Liver (tissue), 9 donors: ENCODE results near the gene KIAA1755. TPM values are rescaled to one million over a fixed set of nuclear protein-coding genes. Genes with fewer than 3 reads are reported as not detected.

ENCODE experiments used
- DNase-seq: peaks from one replicate; pipeline ENCODE4 v3.0.0-alpha.2; 2017; ENCODE audit warnings: low spot score
- H3K27ac ChIP-seq, 2 donors: one replicate each; pipeline ENCODE4 v1.7.0; 2013; ENCODE audit warnings: inconsistent platforms in 2 of 2, low read length in 2 of 2, control low read depth in 1 of 2, low read depth in 1 of 2, mild to moderate bottlenecking in 1 of 2
- H3K27me3 ChIP-seq, 4 donors: one replicate each; pipeline versions ENCODE4 v1.6.1 to v1.7.0; 2013; ENCODE audit warnings: low read length in 3 of 4, inconsistent platforms in 1 of 4, mild to moderate bottlenecking in 1 of 4, moderate library complexity in 1 of 4; ENCODE audit not compliant: control insufficient read depth in 4 of 4, insufficient read depth in 4 of 4
- H3K36me3 ChIP-seq, 4 donors: one replicate each; pipeline versions ENCODE4 v1.6.1 to v1.7.0; 2013; ENCODE audit warnings: low read length in 3 of 4, mild to moderate bottlenecking in 3 of 4, low read depth in 1 of 4, moderate library complexity in 1 of 4; ENCODE audit not compliant: control insufficient read depth in 4 of 4, insufficient read depth in 3 of 4
- H3K4me1 ChIP-seq, 4 donors: one replicate each; pipeline versions ENCODE4 v1.6.1 to v1.7.0; 2013; ENCODE audit warnings: low read length in 3 of 4, mild to moderate bottlenecking in 3 of 4, moderate library complexity in 1 of 4; ENCODE audit not compliant: control insufficient read depth in 4 of 4, insufficient read depth in 4 of 4
- H3K4me3 ChIP-seq, 3 donors: one replicate each; pipeline versions ENCODE4 v1.6.1 to v1.7.0; 2013; ENCODE audit warnings: low read length in 3 of 3, control low read depth in 1 of 3, low read depth in 1 of 3, mild to moderate bottlenecking in 1 of 3
- H3K9ac ChIP-seq, 2 donors: one replicate each; pipeline ENCODE4 v1.7.0; 2013; ENCODE audit warnings: low read length in 2 of 2, mild to moderate bottlenecking in 2 of 2, moderate library complexity in 2 of 2, control low read depth in 1 of 2, low read depth in 1 of 2
- H3K9me3 ChIP-seq, 4 donors: one replicate each; pipeline versions ENCODE4 v1.6.1 to v1.7.0; 2013; ENCODE audit warnings: low read length in 3 of 4; ENCODE audit not compliant: control insufficient read depth in 4 of 4
- ATF3 ChIP-seq: IDR thresholded peaks from 2 replicates; pipeline ENCODE4 v1.6.1; 2016; ENCODE audit warnings: antibody characterized with exemption
- CTCF ChIP-seq: fragments of 150-350 bp; IDR thresholded peaks from 2 replicates; pipeline ENCODE4 v1.5.1; 2017; ENCODE audit warnings: improper control_type of control experiment, low read depth, low read length; ENCODE audit not compliant: missing input control
- EGR1 ChIP-seq, 2 donors: IDR thresholded peaks; 2 replicates each; pipeline ENCODE4 v1.6.1; 2016 to 2018; ENCODE audit warnings: antibody characterized with exemption in 2 of 2, low read depth in 2 of 2
- FOXA1 ChIP-seq: IDR thresholded peaks from 2 replicates; pipeline ENCODE4 v1.6.1; 2016; ENCODE audit warnings: antibody characterized with exemption
- FOXA2 ChIP-seq: IDR thresholded peaks from 2 replicates; pipeline ENCODE4 v1.6.1; 2016; ENCODE audit warnings: antibody characterized with exemption
- GABPA ChIP-seq, 2 donors: IDR thresholded peaks in 1 of 2; conservative IDR thresholded peaks in 1 of 2; 2 replicates each; pipeline ENCODE4 v1.6.1; 2016; ENCODE audit warnings: antibody characterized with exemption in 2 of 2, mild to moderate bottlenecking in 1 of 2, moderate library complexity in 1 of 2
- HNF4A ChIP-seq, 2 donors: conservative IDR thresholded peaks; 2 replicates each; pipeline ENCODE4 v1.6.1; 2016; ENCODE audit warnings: antibody characterized with exemption in 2 of 2, mild to moderate bottlenecking in 2 of 2
- HNF4G ChIP-seq: IDR thresholded peaks from 2 replicates; pipeline ENCODE4 v1.6.1; 2016; ENCODE audit warnings: antibody characterized with exemption
- JUND ChIP-seq, 2 donors: IDR thresholded peaks; 2 replicates each; pipeline ENCODE4 v1.6.1; 2016; ENCODE audit warnings: antibody characterized with exemption in 2 of 2
- MAX ChIP-seq: IDR thresholded peaks from 2 replicates; pipeline ENCODE4 v1.6.1; 2016; ENCODE audit warnings: antibody characterized with exemption
- NR2F2 ChIP-seq: IDR thresholded peaks from 2 replicates; pipeline ENCODE4 v1.6.1; 2016; ENCODE audit warnings: antibody characterized with exemption
- RAD21 ChIP-seq, 2 donors: IDR thresholded peaks; 2 replicates each; pipeline ENCODE4 v1.6.1; 2016; ENCODE audit warnings: antibody characterized with exemption in 2 of 2, mild to moderate bottlenecking in 2 of 2
- REST ChIP-seq: IDR thresholded peaks from 2 replicates; pipeline ENCODE4 v1.6.1; 2016; ENCODE audit warnings: antibody characterized with exemption, mild to moderate bottlenecking
- RXRA ChIP-seq, 2 donors: IDR thresholded peaks; 2 replicates each; pipeline ENCODE4 v1.6.1; 2017 to 2018; ENCODE audit warnings: antibody characterized with exemption in 2 of 2, mild to moderate bottlenecking in 1 of 2
- SP1 ChIP-seq: IDR thresholded peaks from 2 replicates; pipeline ENCODE4 v1.6.1; 2018; ENCODE audit warnings: antibody characterized with exemption, mild to moderate bottlenecking
- TAF1 ChIP-seq: conservative IDR thresholded peaks from 2 replicates; pipeline ENCODE4 v1.6.1; 2016; ENCODE audit warnings: antibody characterized with exemption, mild to moderate bottlenecking
- YY1 ChIP-seq: IDR thresholded peaks from 2 replicates; pipeline ENCODE4 v1.6.1; 2016; ENCODE audit warnings: antibody characterized with exemption, mild to moderate bottlenecking
- ZBTB33 ChIP-seq: IDR thresholded peaks from 2 replicates; pipeline ENCODE4 v1.6.1; 2016; ENCODE audit warnings: antibody characterized with exemption
- WGBS: extraction: QIAGEN DNeasy Blood & Tissue Kit; methylation state at CpG from one replicate; pipeline ENCODE4 v1.1.7; 2013; 5-methylcytosine and 5-hydroxymethylcytosine counted together
- polyA plus RNA-seq, 2 donors: library from polyadenylated mRNA; stranded (reverse) in 1 of 2; unstranded in 1 of 2; fragments of 200-250 nt in 1 of 2; fragments of >200 nt in 1 of 2; fragmentation: Nextera tagmentation in 1 of 2; extraction: Ambion mirVana in 1 of 2; gene quantifications; one replicate each; pipeline versions ENCODE4 v1.2.1 to v1.2.3, GENCODE V29; 2013 to 2015
- total RNA-seq, 2 donors: library from RNA; depleted of rRNA; stranded (reverse); fragments of >200 nt; gene quantifications; one replicate each; pipeline ENCODE4 v1.2.3, GENCODE V29; 2014
- donor health status: healthy.
- donor health status: healthy.
- donor health status: healthy.
- donor health status: healthy.
- donor health status: healthy.

The KIAA1755 gene
- total and polyA plus RNA-seq, 4 donors: 0.09 to 1.4 (median 0.81) TPM

- H3K27me3 ChIP-seq: no peaks in the 10 kb centered on the region
- H3K4me3 ChIP-seq: no peak overlapping the region
- H3K4me1 ChIP-seq: peaks cover 0 to 3% (median 0%) of the 10 kb centered on the region in 4 donors
- H3K27ac ChIP-seq: no peak overlapping the region
- H3K9ac ChIP-seq: no peak overlapping the region
- no peak for DNase-seq
- WGBS: 97% methylated on average over 2 of the region's 2 CpGs
- TF ChIP-seq NR2F2: no peak
- TF ChIP-seq JUND (IDR thresholded peaks at IDR 0.05): no peak
- TF ChIP-seq FOXA1: no peak
- TF ChIP-seq EGR1 (IDR thresholded peaks at IDR 0.05; ENCODE audit: low read depth in 2 of 2): no peak
- no peak for TF ChIP-seq SP1
- TF ChIP-seq CTCF: no peak
- TF ChIP-seq HNF4A (conservative IDR thresholded peaks at IDR 0.05): no peak
- TF ChIP-seq REST: no peak
- TF ChIP-seq YY1: no peak
- no peak for TF ChIP-seq RAD21 (IDR thresholded peaks at IDR 0.05)
- no peak for TF ChIP-seq GABPA (IDR thresholded peaks at IDR 0.05 in 1 of 2, conservative IDR thresholded peaks at IDR 0.05 in 1 of 2)
- no peak for TF ChIP-seq FOXA2
- no peak for TF ChIP-seq HNF4G
- no peak for TF ChIP-seq RXRA (IDR thresholded peaks at IDR 0.05)
- TF ChIP-seq ZBTB33: no peak
- TF ChIP-seq TAF1: no peak
- TF ChIP-seq ATF3: no peak
- TF ChIP-seq MAX: no peak
- H3K9me3 ChIP-seq: no peaks in the 10 kb centered on the region
- no peaks in the 10 kb centered on the region for H3K36me3 ChIP-seq
These were observed 18.2 kb upstream of the KIAA1755 start for GRCh38 chr20:38278763-38279162.
